Gastroesophageal sphincter (tissue), 4 donors: Measurements from ENCODE around the gene LLGL1. TPM values are rescaled to one million over a fixed set of nuclear protein-coding genes. Genes with fewer than 3 reads are reported as not detected.

Source experiments
- ATAC-seq: fragments of 150-250 bp; one replicate; pipeline ENCODE4 v1.9.1; 2016; ENCODE audit warnings: mild to moderate bottlenecking, moderate library complexity
- H3K27ac ChIP-seq, 4 donors: fragments of 200-600 bp; sonication (generic) in 3 of 4; 1 replicate in 3 of 4; 2 replicates in 1 of 4; pipeline ENCODE4 v1.5.1; 2016 to 2019
- H3K27me3 ChIP-seq: fragments of 200-600 bp; sonication (generic); one replicate; pipeline ENCODE4 v1.5.1; 2019
- H3K36me3 ChIP-seq, 2 donors: fragments of 200-600 bp; sonication (generic); one replicate each; pipeline ENCODE4 v1.5.1; 2019; ENCODE audit warnings: control low read depth in 1 of 2
- H3K4me1 ChIP-seq, 3 donors: fragments of 200-600 bp; sonication (generic); 1 replicate in 2 of 3; 2 replicates in 1 of 3; pipeline ENCODE4 v1.5.1; 2016 to 2019; ENCODE audit warnings: control low read depth in 2 of 3
- H3K4me3 ChIP-seq, 2 donors: fragments of 200-600 bp; sonication (generic); one replicate each; pipeline ENCODE4 v1.5.1; 2019; ENCODE audit warnings: mild to moderate bottlenecking in 1 of 2, moderate library complexity in 1 of 2
- H3K9me3 ChIP-seq, 3 donors: fragments of 200-600 bp; sonication (generic); one replicate each; pipeline ENCODE4 v1.5.1; 2017 to 2019; ENCODE audit warnings: control low read depth in 2 of 3
- CTCF ChIP-seq, 4 experiments: fragments of 200-600 bp in 2 of 4; fragments of 450-650 bp in 2 of 4; sonication (generic) in 1 of 4; IDR thresholded peaks; one replicate each; pipeline ENCODE4 v1.5.1; 2017 to 2019; ENCODE audit warnings: antibody characterized with exemption in 4 of 4, mild to moderate bottlenecking in 2 of 4, moderate library complexity in 2 of 4
- EP300 ChIP-seq: sonication (generic); formaldehyde crosslinking; IDR thresholded peaks from one replicate; pipeline ENCODE4 v1.6.1; 2017; ENCODE audit warnings: antibody characterized with exemption, mild to moderate bottlenecking
- POLR2A ChIP-seq, 2 donors: fragments of 450-650 bp; IDR thresholded peaks; one replicate each; pipeline ENCODE4 v1.6.1; 2017; ENCODE audit warnings: antibody characterized with exemption in 2 of 2, mild to moderate bottlenecking in 2 of 2, moderate library complexity in 1 of 2
- POLR2AphosphoS5 ChIP-seq: sonication (generic); formaldehyde crosslinking; IDR thresholded peaks from one replicate; pipeline ENCODE4 v1.6.1; 2017; ENCODE audit warnings: antibody characterized with exemption
- WGBS, 2 donors: methylation state at CpG; one replicate each; pipeline ENCODE4 v1.1.5; 2018; ENCODE audit warnings: low coverage in 1 of 2; 5-methylcytosine and 5-hydroxymethylcytosine counted together
- total RNA-seq, 4 donors: library from RNA; depleted of rRNA; stranded (reverse); fragments of >200 nt; gene quantifications; one replicate each; pipeline ENCODE4 v1.1.0, GENCODE V29; 2016

The LLGL1 gene
- total RNA-seq, 4 donors from 2014 or later, result 16.7 to 31.7 (median 22.1) TPM

GRCh38 chr17:18261659-18262058 is 36.2 kb downstream of the LLGL1 start:
- Histone ChIP-seq H3K36me3 (peaks cover 0 to 39% of the 10 kb centered on the region in 2 donors), H3K27ac (peak overlapping the region; percentile 5 to 99 (median 95)), H3K4me3 (peak overlapping the region in 1 of 2 donors; percentile 89), H3K27me3 (no peaks in the 10 kb centered on the region), H3K4me1 (peaks cover 0 to 52% (median 28%) of the 10 kb centered on the region in 3 donors), H3K9me3 (no peaks in the 10 kb centered on the region)
- TF ChIP-seq POLR2AphosphoS5 (no peak), POLR2A (IDR thresholded peaks at IDR 0.05) (no peak), EP300 (no peak), CTCF (IDR thresholded peaks at IDR 0.05) (no peak)
- WGBS, 2 donors, result 100% methylated on average over 1 of the region's 3 CpGs; no CpG with 5 or more reads in 1 of the 2 donors
- no peak for ATAC-seq

GRCh38 chr17:18262111-18262510 is 36.7 kb downstream of the LLGL1 start:
- Histone ChIP-seq H3K27ac (peak overlapping the region in 3 of 4 donors; percentile 94 to 99 (median 96)), H3K27me3 (no peaks in the 10 kb centered on the region), H3K4me1 (peaks cover 0 to 48% (median 24%) of the 10 kb centered on the region in 3 donors), H3K4me3 (peak overlapping the region in 1 of 2 donors; percentile 89), H3K9me3 (no peaks in the 10 kb centered on the region), H3K36me3 (peaks cover 0 to 42% of the 10 kb centered on the region in 2 donors)
- TF ChIP-seq POLR2AphosphoS5 (no peak), CTCF (IDR thresholded peaks at IDR 0.05) (no peak), EP300 (no peak), POLR2A (IDR thresholded peaks at IDR 0.05) (no peak)
- ATAC-seq, result no peak
- no CpG with 5 or more reads among the region's 2 CpGs for WGBS, 2 donors

- no peak for ATAC-seq
- WGBS, 2 donors, result 90 to 100% methylated on average over 1 to 10 of the region's 12 CpGs
- H3K9me3 ChIP-seq, result no peaks in the 10 kb centered on the region
These were observed 37.2 kb downstream of the LLGL1 start for GRCh38 chr17:18262641-18263040.

GRCh38 chr17:18263885-18264682 is 38.6 kb downstream of the LLGL1 start:
- Histone ChIP-seq H3K9me3 (no peaks in the 10 kb centered on the region), H3K4me1 (peaks cover 0 to 41% (median 15%) of the 10 kb centered on the region in 3 donors), H3K4me3 (no peak overlapping the region), H3K36me3 (peaks cover 0 to 45% of the 10 kb centered on the region in 2 donors), H3K27me3 (no peaks in the 10 kb centered on the region), H3K27ac (no peak overlapping the region)
- TF ChIP-seq POLR2AphosphoS5 (no peak), POLR2A (IDR thresholded peaks at IDR 0.05) (no peak), EP300 (no peak), CTCF (IDR thresholded peaks at IDR 0.05) (no peak)
- 67% methylated on average over 3 of the region's 50 CpGs; no CpG with 5 or more reads in 1 of the 2 donors for WGBS, 2 donors
- ATAC-seq, result no peak

More at GRCh38 chr17:18262641-18263040, 37.2 kb downstream of the LLGL1 start:
- Histone ChIP-seq H3K27me3 (no peaks in the 10 kb centered on the region), H3K27ac (peak overlapping the region in 2 of 4 donors; percentile 94 to 99), H3K4me3 (no peak overlapping the region), H3K4me1 (peaks cover 0 to 43% (median 18%) of the 10 kb centered on the region in 3 donors), H3K36me3 (peaks cover 0 to 45% of the 10 kb centered on the region in 2 donors)
- TF ChIP-seq CTCF (IDR thresholded peaks at IDR 0.05) (no peak), POLR2A (IDR thresholded peaks at IDR 0.05) (no peak), EP300 (no peak), POLR2AphosphoS5 (no peak)
